Trophoblast cell (in vitro differentiated cells and primary cell): ENCODE results near the gene ARHGEF5.
"Not testable (repeated sequence)": the region's sequence is repeated elsewhere in the genome, so short reads cannot be mapped to it uniquely, and the experiment has no call there.

Experiments used
- DNase-seq, 2 donors: peaks; one replicate each; pipeline ENCODE4 v3.0.0-alpha.2; 2016
- H2AFZ ChIP-seq: 2 replicates; pipeline ENCODE4 v1.6.1; 2013; ENCODE audit warnings: low read length, moderate library complexity, mild to moderate bottlenecking; ENCODE audit not compliant: insufficient read depth, poor library complexity
- H2AK5ac ChIP-seq: 2 replicates; pipeline ENCODE4 v1.6.1; 2013; ENCODE audit warnings: mild to moderate bottlenecking, low read length
- H2BK120ac ChIP-seq: 2 replicates; pipeline ENCODE4 v1.6.1; 2013; ENCODE audit warnings: low read length, mild to moderate bottlenecking, moderate library complexity; ENCODE audit not compliant: insufficient read depth, poor library complexity
- H2BK12ac ChIP-seq: 2 replicates; pipeline ENCODE4 v1.6.1; 2013; ENCODE audit warnings: mild to moderate bottlenecking, low read length, moderate library complexity
- H2BK5ac ChIP-seq: 2 replicates; pipeline ENCODE4 v1.6.1; 2013; ENCODE audit warnings: low read length, low read depth, moderate library complexity, mild to moderate bottlenecking; ENCODE audit not compliant: poor library complexity
- H3K14ac ChIP-seq: 2 replicates; pipeline ENCODE4 v1.6.1; 2013; ENCODE audit warnings: mild to moderate bottlenecking, low read length
- H3K18ac ChIP-seq: 2 replicates; pipeline ENCODE4 v1.6.1; 2013; ENCODE audit warnings: mild to moderate bottlenecking, low read length
- H3K23ac ChIP-seq: 2 replicates; pipeline ENCODE4 v1.6.1; 2013; ENCODE audit warnings: low read length
- H3K27ac ChIP-seq: 2 replicates; pipeline ENCODE4 v1.5.1; 2013; ENCODE audit warnings: low read depth, mild to moderate bottlenecking, inconsistent platforms, low read length, moderate library complexity
- H3K27me3 ChIP-seq: 2 replicates; pipeline ENCODE4 v1.6.1; 2013; ENCODE audit warnings: inconsistent platforms, mild to moderate bottlenecking, low read length, moderate library complexity; ENCODE audit not compliant: insufficient read depth
- H3K36me3 ChIP-seq, 2 experiments: 1 replicate in 1 of 2; 2 replicates in 1 of 2; pipeline ENCODE4 v1.6.1; 2013; ENCODE audit warnings: low read length in 2 of 2, mild to moderate bottlenecking in 2 of 2, moderate library complexity in 1 of 2; ENCODE audit not compliant: insufficient read depth in 2 of 2, control insufficient read depth in 1 of 2
- H3K4ac ChIP-seq: 2 replicates; pipeline ENCODE4 v1.6.1; 2013; ENCODE audit warnings: low read depth, mild to moderate bottlenecking, low read length, moderate library complexity
- H3K4me1 ChIP-seq, 2 experiments: 1 replicate in 1 of 2; 2 replicates in 1 of 2; pipeline ENCODE4 v1.6.1; 2013; ENCODE audit warnings: low read length in 2 of 2, mild to moderate bottlenecking in 2 of 2, moderate library complexity in 1 of 2; ENCODE audit not compliant: insufficient read depth in 2 of 2, control insufficient read depth in 1 of 2
- H3K4me2 ChIP-seq: 2 replicates; pipeline ENCODE4 v1.6.1; 2013; ENCODE audit warnings: inconsistent platforms, mild to moderate bottlenecking, low read length, moderate library complexity
- H3K4me3 ChIP-seq: 2 replicates; pipeline ENCODE4 v1.5.1; 2013; ENCODE audit warnings: mild to moderate bottlenecking, low read depth, low read length, inconsistent platforms
- H3K79me1 ChIP-seq: one replicate; pipeline ENCODE4 v1.6.1; 2013; ENCODE audit warnings: low read length
- H3K79me2 ChIP-seq: 2 replicates; pipeline ENCODE4 v1.6.1; 2013; ENCODE audit warnings: low read length, mild to moderate bottlenecking; ENCODE audit not compliant: control insufficient read depth, insufficient read depth, poor library complexity
- H3K9ac ChIP-seq: 2 replicates; pipeline ENCODE4 v1.6.1; 2013; ENCODE audit warnings: mild to moderate bottlenecking, low read length
- H3K9me3 ChIP-seq: 2 replicates; pipeline ENCODE4 v1.6.1; 2013; ENCODE audit warnings: low read depth, mild to moderate bottlenecking, control low read depth, inconsistent platforms, low read length; ENCODE audit not compliant: insufficient read depth
- H4K12ac ChIP-seq: 2 replicates; pipeline ENCODE4 v1.6.1; 2013; ENCODE audit warnings: low read depth, mild to moderate bottlenecking, low read length, moderate library complexity
- H4K8ac ChIP-seq: 2 replicates; pipeline ENCODE4 v1.6.1; 2013; ENCODE audit warnings: low read depth, mild to moderate bottlenecking, low read length, moderate library complexity
- H4K91ac ChIP-seq: one replicate; pipeline ENCODE4 v1.6.1; 2013; ENCODE audit warnings: low read depth, mild to moderate bottlenecking, low read length, moderate library complexity
- WGBS: extraction: QIAGEN DNeasy Blood & Tissue Kit; methylation state at CpG from one replicate; pipeline ENCODE4 v1.1.7; 2013; ENCODE audit warnings: missing lambda C conversion rate; ENCODE audit not compliant: insufficient read length, insufficient coverage; ENCODE audit errors: extremely low coverage; 5-methylcytosine and 5-hydroxymethylcytosine counted together

The ARHGEF5 gene

GRCh38 chr7:144362061-144362460 is 6.9 kb downstream of the ARHGEF5 start:
- no CpG with 5 or more reads among the region's 3 CpGs for WGBS
- not testable (repeated sequence) for H2AK5ac ChIP-seq, H3K27ac ChIP-seq, H3K9me3 ChIP-seq, H4K8ac ChIP-seq, H3K27me3 ChIP-seq, H3K4me3 ChIP-seq, H3K79me1 ChIP-seq, H2BK120ac ChIP-seq, H3K18ac ChIP-seq, H2BK5ac ChIP-seq, DNase-seq, H3K79me2 ChIP-seq, H3K4ac ChIP-seq, H4K12ac ChIP-seq, H3K14ac ChIP-seq, H4K91ac ChIP-seq, H3K4me2 ChIP-seq, H3K23ac ChIP-seq, H3K4me1 ChIP-seq, H2BK12ac ChIP-seq, H2AFZ ChIP-seq, H3K36me3 ChIP-seq, H3K9ac ChIP-seq

DNA sequence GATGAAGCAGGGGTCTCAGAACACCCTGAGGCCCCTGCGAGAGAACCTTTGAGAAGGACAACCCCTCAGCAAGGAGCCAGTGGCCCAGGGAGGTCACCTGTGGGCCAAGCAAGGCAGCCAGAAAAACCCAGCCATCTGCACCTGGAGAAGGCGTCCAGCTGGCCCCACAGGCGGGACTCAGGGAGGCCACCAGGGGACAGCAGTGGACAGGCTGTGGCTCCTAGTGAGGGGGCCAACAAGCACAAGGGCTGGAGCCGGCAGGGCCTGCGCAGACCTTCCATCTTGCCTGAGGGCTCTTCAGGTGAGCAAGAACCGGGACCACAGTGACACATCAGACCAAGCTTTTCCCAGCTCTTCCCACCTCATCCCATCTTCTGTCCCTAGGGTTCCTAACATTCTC is 10.3 kb downstream of the ARHGEF5 start:
- H3K4me2 ChIP-seq, H2AK5ac ChIP-seq, H2BK5ac ChIP-seq, H2BK12ac ChIP-seq, H3K9ac ChIP-seq, H2BK120ac ChIP-seq, H3K36me3 ChIP-seq, H3K4me1 ChIP-seq, H3K4ac ChIP-seq, H3K18ac ChIP-seq, H3K23ac ChIP-seq, H3K79me1 ChIP-seq, H4K12ac ChIP-seq, H2AFZ ChIP-seq, H4K91ac ChIP-seq, H3K9me3 ChIP-seq, H3K4me3 ChIP-seq, H3K27ac ChIP-seq, H4K8ac ChIP-seq, H3K27me3 ChIP-seq, H3K79me2 ChIP-seq, H3K14ac ChIP-seq, DNase-seq: not testable (repeated sequence)
- no CpG with 5 or more reads among the region's 6 CpGs for WGBS

DNA sequence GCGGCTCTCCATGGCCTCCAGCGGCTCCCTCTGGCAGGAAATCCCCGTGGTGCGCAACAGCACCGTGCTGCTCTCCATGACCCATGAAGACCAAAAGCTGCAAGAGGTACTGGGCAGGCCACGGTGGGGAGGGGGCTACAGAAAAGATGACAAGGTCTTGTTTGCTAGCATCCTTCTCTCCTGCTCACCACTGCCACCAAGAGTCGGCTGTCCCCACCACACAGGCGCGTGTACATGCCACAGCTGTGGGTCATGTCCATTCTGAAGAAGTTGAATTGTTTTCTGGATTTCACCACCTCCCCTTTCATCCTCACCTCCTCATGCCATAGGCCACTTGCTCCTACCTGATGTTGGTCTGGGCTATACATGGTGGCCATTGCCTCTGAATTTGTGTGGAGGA is 12.0 kb downstream of the ARHGEF5 start:
- H3K14ac ChIP-seq, H3K27me3 ChIP-seq, H4K12ac ChIP-seq, H4K8ac ChIP-seq, H2BK5ac ChIP-seq, H3K23ac ChIP-seq, H3K9me3 ChIP-seq, H3K4me1 ChIP-seq, H3K18ac ChIP-seq, H3K79me1 ChIP-seq, H2AK5ac ChIP-seq, H2AFZ ChIP-seq, H3K27ac ChIP-seq, H4K91ac ChIP-seq, H3K4me2 ChIP-seq, H3K4ac ChIP-seq, H3K9ac ChIP-seq, H3K4me3 ChIP-seq, DNase-seq, H3K79me2 ChIP-seq, H3K36me3 ChIP-seq, H2BK120ac ChIP-seq, H2BK12ac ChIP-seq: not testable (repeated sequence)
- WGBS, result no CpG with 5 or more reads among the region's 9 CpGs

GRCh38 chr7:144369221-144369620 is 14.0 kb downstream of the ARHGEF5 start:
- H3K9me3 ChIP-seq, DNase-seq, H3K18ac ChIP-seq, H4K91ac ChIP-seq, H3K27ac ChIP-seq, H3K4ac ChIP-seq, H4K8ac ChIP-seq, H2BK5ac ChIP-seq, H3K4me2 ChIP-seq, H3K23ac ChIP-seq, H2AK5ac ChIP-seq, H2BK120ac ChIP-seq, H2AFZ ChIP-seq, H3K79me1 ChIP-seq, H2BK12ac ChIP-seq, H3K27me3 ChIP-seq, H4K12ac ChIP-seq, H3K4me3 ChIP-seq, H3K4me1 ChIP-seq, H3K14ac ChIP-seq, H3K9ac ChIP-seq, H3K79me2 ChIP-seq, H3K36me3 ChIP-seq: not testable (repeated sequence)
- WGBS, result no CpG with 5 or more reads among the region's 7 CpGs
